GM23248 (cell line): ENCODE data around the gene TXNDC12. TPM values are rescaled to one million over a fixed set of nuclear protein-coding genes. Genes with fewer than 3 reads are reported as not detected.
"Not testable (repeated sequence)": the region's sequence is repeated elsewhere in the genome, so short reads cannot be mapped to it uniquely, and the experiment has no call there.

Source experiments
- DNase-seq: peaks from one replicate; pipeline ENCODE4 v3.0.0-alpha.2; 2015
- H2AFZ ChIP-seq: fragments of 200-600 bp; sonication (generic); 2 replicates; pipeline ENCODE4 v1.6.1; 2016; ENCODE audit warnings: antibody characterized with exemption
- H3F3A ChIP-seq: fragments of 200-600 bp; sonication (generic); 2 replicates; pipeline ENCODE4 v1.6.1; 2016; ENCODE audit warnings: mild to moderate bottlenecking, antibody characterized with exemption, mixed run types; ENCODE audit not compliant: insufficient read depth
- H3K27ac ChIP-seq: fragments of 200-600 bp; sonication (generic); 2 replicates; pipeline ENCODE4 v1.5.1; 2016; ENCODE audit warnings: mild to moderate bottlenecking
- H3K27me3 ChIP-seq: fragments of 200-600 bp; sonication (generic); replicated peaks from 2 replicates; pipeline ENCODE4 v1.6.1; 2016; ENCODE audit warnings: mild to moderate bottlenecking; ENCODE audit not compliant: insufficient read depth
- H3K36me3 ChIP-seq: fragments of 200-600 bp; sonication (generic); 2 replicates; pipeline ENCODE4 v1.6.1; 2016; ENCODE audit warnings: low read depth, mild to moderate bottlenecking
- H3K4me1 ChIP-seq: fragments of 200-600 bp; sonication (generic); 2 replicates; pipeline ENCODE4 v1.6.1; 2016; ENCODE audit warnings: mild to moderate bottlenecking; ENCODE audit not compliant: insufficient read depth
- H3K4me2 ChIP-seq: fragments of 200-600 bp; sonication (generic); one replicate; pipeline ENCODE4 v1.6.1; 2016; ENCODE audit warnings: mild to moderate bottlenecking; ENCODE audit not compliant: unreplicated experiment
- H3K4me3 ChIP-seq: fragments of 200-600 bp; sonication (generic); 2 replicates; pipeline ENCODE4 v1.5.1; 2016; ENCODE audit warnings: mild to moderate bottlenecking
- H3K79me2 ChIP-seq: fragments of 200-600 bp; sonication (generic); 2 replicates; pipeline ENCODE4 v1.6.1; 2016; ENCODE audit warnings: mild to moderate bottlenecking; ENCODE audit not compliant: insufficient read depth
- H3K9ac ChIP-seq: fragments of 200-600 bp; sonication (generic); 2 replicates; pipeline ENCODE4 v1.6.1; 2016; ENCODE audit warnings: mild to moderate bottlenecking
- H3K9me2 ChIP-seq: fragments of 200-600 bp; sonication (generic); 2 replicates; pipeline ENCODE4 v1.6.1; 2016; ENCODE audit warnings: mixed run types, mild to moderate bottlenecking, moderate library complexity; ENCODE audit not compliant: insufficient read depth
- H3K9me3 ChIP-seq: fragments of 200-600 bp; sonication (generic); one replicate; pipeline ENCODE4 v1.6.1; 2017; ENCODE audit warnings: low read depth
- H4K20me1 ChIP-seq: fragments of 200-600 bp; sonication (generic); 2 replicates; pipeline ENCODE4 v1.6.0; 2016; ENCODE audit not compliant: insufficient read depth
- EZH2 ChIP-seq: fragments of 200-600 bp; sonication (generic); IDR thresholded peaks from 2 replicates; pipeline ENCODE4 v1.6.1; 2018; ENCODE audit warnings: antibody characterized with exemption, mild to moderate bottlenecking; ENCODE audit not compliant: insufficient read depth, poor library complexity, severe bottlenecking
- EZH2phosphoT487 ChIP-seq: fragments of 200-600 bp; sonication (generic); IDR thresholded peaks from 2 replicates; pipeline ENCODE4 v1.6.1; 2018; ENCODE audit warnings: antibody characterized with exemption, moderate library complexity, mild to moderate bottlenecking, low read depth; ENCODE audit not compliant: insufficient read depth
- WGBS, 2 experiments: methylation state at CpG; one replicate each; pipeline ENCODE4 v1.1.6; 2015 to 2017; ENCODE audit warnings: low lambda C conversion rate in 2 of 2, low coverage in 1 of 2; ENCODE audit errors: missing lambda C conversion rate in 2 of 2; 5-methylcytosine and 5-hydroxymethylcytosine counted together
- in situ Hi-C: fragments of 300-500 bp; cut with MboI; formaldehyde crosslinking; loops from 2 replicates; pipeline ENCODE4 v1.15.0; 2020
- polyA plus RNA-seq: library from polyadenylated mRNA; unstranded; fragments of >200 nt; fragmentation: Nextera tagmentation; extraction: Ambion mirVana; gene quantifications from 2 replicates; pipeline ENCODE4 v1.2.1, GENCODE V29; 2016
- total RNA-seq: library from RNA; depleted of rRNA; stranded (reverse); fragments of >200 nt; shearing (Covaris generic); gene quantifications from 2 replicates; pipeline ENCODE4 v1.2.3, GENCODE V29; 2014

TXNDC12 gene
- total and polyA plus RNA-seq, 2 experiments from 2014 or later: 59.3 to 88.3 TPM

DNA sequence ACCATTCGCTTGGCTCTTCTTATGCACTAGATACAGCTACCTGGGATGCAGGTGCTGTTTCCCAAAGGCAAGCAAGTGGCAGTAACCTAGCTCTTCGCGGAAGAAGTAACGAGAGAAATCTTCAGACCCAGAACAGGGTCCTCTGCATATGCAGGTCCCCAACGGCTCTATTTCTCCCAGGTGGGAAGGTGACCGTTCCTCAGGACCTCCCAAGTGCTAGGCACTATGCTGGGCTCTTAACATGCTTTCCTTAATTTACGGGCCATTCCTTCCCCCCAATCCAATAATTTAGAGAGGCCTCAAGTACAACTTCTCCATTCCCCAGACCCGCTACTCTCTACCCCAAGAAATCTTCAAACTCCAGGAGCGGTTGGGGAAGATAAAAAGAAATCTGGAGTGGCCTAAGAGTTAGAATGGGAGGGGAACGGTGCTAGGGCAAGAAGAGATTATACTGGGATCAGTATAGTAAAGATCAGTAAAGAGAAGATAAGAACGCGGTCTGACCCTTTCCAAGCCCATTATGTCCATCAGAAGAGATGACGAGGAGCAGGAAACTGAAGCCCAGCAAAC lies 410 bp downstream of the TXNDC12 start:
- H3K4me2 ChIP-seq: peak overlapping the region; percentile 86
- peaks cover 39% of the 10 kb centered on the region for H3K4me1 ChIP-seq
- no peak for DNase-seq
- in situ Hi-C loops: no loop called here
- peak overlapping the region; percentile 90 for H3K27ac ChIP-seq
- peaks cover under 1% of the 10 kb centered on the region; the same call in 1 of the 2 replicates for H3K36me3 ChIP-seq
- H3K9me2 ChIP-seq: no peaks in the 10 kb centered on the region
- H3K9ac ChIP-seq: peak overlapping the region; percentile 94
- TF ChIP-seq EZH2 (no peak), EZH2phosphoT487 (no peak)
- no peaks in the 10 kb centered on the region; the same call in 1 of the 2 replicates for H4K20me1 ChIP-seq
- peaks cover 38% of the 10 kb centered on the region; the same call in 1 of the 2 replicates for H3F3A ChIP-seq
- peak overlapping the region; percentile 97 for H3K4me3 ChIP-seq
- WGBS, 2 experiments: 5% methylated on average over 13 of the region's 13 CpGs
- no peaks in the 10 kb centered on the region for H3K9me3 ChIP-seq
- no peaks in the 10 kb centered on the region for H3K27me3 ChIP-seq
- peaks cover 89% of the 10 kb centered on the region for H3K79me2 ChIP-seq
- peak overlapping the region; percentile 85 for H2AFZ ChIP-seq

DNA sequence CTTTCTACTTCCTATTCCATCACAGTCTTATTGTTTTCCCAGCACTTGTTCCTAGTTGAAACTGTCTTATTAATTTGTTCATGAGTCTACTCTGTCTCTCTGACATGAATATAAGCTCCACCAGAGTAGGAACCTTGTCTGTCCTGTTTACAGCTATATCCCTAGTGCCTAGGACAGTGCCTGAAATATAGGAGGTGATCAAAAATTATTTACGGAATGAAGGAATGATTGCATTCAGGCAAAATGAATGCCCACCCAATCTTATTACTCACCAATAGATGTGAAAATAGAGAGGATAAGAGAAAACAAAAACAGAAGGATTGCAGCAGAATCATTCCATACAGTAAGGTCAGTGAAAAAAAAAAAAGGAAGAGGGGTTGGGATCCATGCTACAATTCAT lies 1.1 kb downstream of the TXNDC12 start:
- Histone ChIP-seq H3K4me1 (peaks cover 32% of the 10 kb centered on the region), H2AFZ (no peak overlapping the region), H4K20me1 (no peaks in the 10 kb centered on the region), H3K79me2 (peaks cover 89% of the 10 kb centered on the region), H3K9me2 (no peaks in the 10 kb centered on the region), H3K4me3 (peak overlapping the region; percentile 97), H3K27ac (0 out of 2 replicates have a peak overlapping the region, but pooled peaks have one; percentile 90), H3K9ac (peak overlapping the region; percentile 94), H3K36me3 (no peaks in the 10 kb centered on the region; the same call in 1 of the 2 replicates), H3K27me3 (no peaks in the 10 kb centered on the region), H3K4me2 (peak overlapping the region; percentile 86), H3K9me3 (no peaks in the 10 kb centered on the region), H3F3A (peaks cover 33% of the 10 kb centered on the region; the same call in 1 of the 2 replicates)
- TF ChIP-seq EZH2 (no peak), EZH2phosphoT487 (no peak)
- no peak for DNase-seq
- WGBS, 2 experiments: 79 to 97% methylated on average over 1 of the region's 1 CpG
- in situ Hi-C loops: no loop called here

DNA sequence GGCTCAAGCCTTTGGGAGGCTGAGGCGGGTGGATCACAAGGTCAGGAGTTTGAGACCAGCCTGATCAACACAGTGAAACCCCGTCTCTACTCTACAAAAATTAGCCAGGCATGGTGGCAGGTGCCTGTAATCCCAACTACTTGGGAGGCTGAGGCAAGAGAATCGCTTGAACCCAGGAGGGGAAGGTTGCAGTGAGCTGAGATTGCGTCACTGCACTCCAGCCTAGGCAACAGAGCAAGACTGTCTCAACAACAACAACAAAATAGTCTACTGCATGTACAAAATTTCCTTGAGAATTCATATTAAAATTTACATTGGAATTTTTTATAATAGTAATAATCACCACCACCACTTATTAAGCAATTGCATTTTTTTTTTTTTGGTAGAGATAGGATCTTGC lies 5.7 kb downstream of the TXNDC12 start:
- Histone ChIP-seq H3K4me1 (peaks cover 12% of the 10 kb centered on the region), H3K79me2 (peaks cover 97% of the 10 kb centered on the region)
- H3K4me2 ChIP-seq, H3F3A ChIP-seq, H3K9me2 ChIP-seq, H3K4me3 ChIP-seq, H3K9ac ChIP-seq, H3K27me3 ChIP-seq, H2AFZ ChIP-seq, in situ Hi-C loops, DNase-seq, H3K36me3 ChIP-seq, H3K27ac ChIP-seq, H4K20me1 ChIP-seq, H3K9me3 ChIP-seq: not testable (repeated sequence)
- WGBS, 2 experiments: 93 to 96% methylated on average over 4 of the region's 4 CpGs

DNA sequence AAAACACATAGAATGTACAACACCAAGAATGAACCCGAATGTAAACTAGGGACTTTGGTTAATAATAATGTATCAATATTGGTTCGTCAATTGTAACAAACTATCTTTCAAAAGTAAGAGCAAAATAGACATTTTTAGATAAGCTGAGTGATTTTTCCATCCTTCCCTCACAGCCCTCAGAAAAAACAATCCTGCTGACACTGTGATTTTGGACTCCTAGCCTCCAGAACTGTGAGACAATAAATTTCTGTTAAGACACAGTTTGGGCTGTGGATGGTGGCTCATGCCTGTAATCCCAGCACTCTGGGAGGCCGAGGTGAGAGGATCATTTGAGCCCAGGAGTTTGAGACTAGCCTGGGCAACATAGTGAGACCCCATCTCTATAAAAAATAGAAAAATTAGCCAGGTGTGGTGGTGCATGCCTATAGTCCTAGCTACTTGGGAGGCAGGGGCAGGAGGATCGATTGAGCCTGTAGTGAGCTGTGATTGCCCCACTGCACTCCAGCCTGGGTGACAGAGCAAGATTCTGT lies 9.3 kb downstream of the TXNDC12 start:
- H3K27me3 ChIP-seq, DNase-seq, H3K9me3 ChIP-seq, in situ Hi-C loops, H4K20me1 ChIP-seq, H3K27ac ChIP-seq, H3K4me2 ChIP-seq, H3K36me3 ChIP-seq, H3F3A ChIP-seq, H3K9ac ChIP-seq, H3K9me2 ChIP-seq, H3K4me1 ChIP-seq, H3K4me3 ChIP-seq, H2AFZ ChIP-seq: not testable (repeated sequence)
- 98 to 99% methylated on average over 4 of the region's 4 CpGs for WGBS, 2 experiments
- H3K79me2 ChIP-seq: peaks cover 91% of the 10 kb centered on the region

DNA sequence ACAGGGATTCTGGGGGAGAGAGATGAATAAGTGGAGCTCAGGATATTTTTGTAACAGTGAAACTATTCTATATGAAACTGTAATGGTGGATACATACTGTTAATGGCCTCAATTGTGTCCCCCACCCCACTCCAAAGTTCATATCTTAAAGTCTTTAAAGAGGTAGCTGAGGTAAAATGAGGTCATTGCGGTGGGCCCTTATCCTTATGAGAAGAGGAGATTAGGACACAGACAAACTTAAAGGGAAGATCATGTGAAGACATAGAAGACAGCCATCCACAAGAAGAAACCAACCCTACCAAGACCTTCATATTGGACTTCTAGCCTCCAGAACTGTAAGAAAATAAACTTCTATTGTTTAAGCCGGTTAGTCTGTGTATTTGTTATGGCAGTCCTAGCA lies 9.8 kb downstream of the TXNDC12 start:
- DNase-seq: no peak
- Histone ChIP-seq H3K27ac (no peak overlapping the region), H3K36me3 (peaks cover 5% of the 10 kb centered on the region; the same call in 1 of the 2 replicates), H3K4me2 (no peak overlapping the region), H3K27me3 (no peaks in the 10 kb centered on the region), H3K79me2 (peaks cover 86% of the 10 kb centered on the region), H3K4me3 (no peak overlapping the region), H2AFZ (no peak overlapping the region), H3K9me3 (no peaks in the 10 kb centered on the region), H3K4me1 (no peaks in the 10 kb centered on the region), H4K20me1 (no peaks in the 10 kb centered on the region), H3K9me2 (no peaks in the 10 kb centered on the region), H3K9ac (no peak overlapping the region), H3F3A (no peaks in the 10 kb centered on the region)
- 98 to 99% methylated on average over 2 of the region's 2 CpGs for WGBS, 2 experiments
- in situ Hi-C loops: no loop called here
- TF ChIP-seq EZH2phosphoT487 (no peak), EZH2 (no peak)
